Measurements from ENCODE around the gene DCUN1D5.

The DCUN1D5 gene

DNA sequence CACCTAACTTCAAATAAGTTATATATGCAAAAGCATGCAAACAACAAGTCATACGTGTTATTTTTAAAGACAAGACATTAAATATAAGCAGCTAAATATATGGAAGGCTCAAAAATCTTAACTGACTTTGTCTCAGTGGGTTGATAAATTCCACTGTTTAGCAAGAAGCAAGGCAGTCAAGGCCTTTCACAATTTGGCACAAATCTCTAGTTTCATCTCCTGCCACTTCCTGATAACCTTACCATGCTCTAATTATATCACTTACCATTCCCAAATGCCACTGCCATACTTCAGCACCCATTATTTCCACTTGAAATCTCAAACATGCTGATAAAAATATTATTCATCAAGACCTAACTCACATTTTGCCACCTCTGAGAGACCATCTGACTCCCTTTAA, 24.8 kb downstream of the DCUN1D5 start:
- no peak overlapping the region for H3K4me3 ChIP-seq (replicated peaks in 1 of 2; ENCODE audit: low read depth in 2 of 2, low read length in 2 of 2)
- TF ChIP-seq, protein P1, sequence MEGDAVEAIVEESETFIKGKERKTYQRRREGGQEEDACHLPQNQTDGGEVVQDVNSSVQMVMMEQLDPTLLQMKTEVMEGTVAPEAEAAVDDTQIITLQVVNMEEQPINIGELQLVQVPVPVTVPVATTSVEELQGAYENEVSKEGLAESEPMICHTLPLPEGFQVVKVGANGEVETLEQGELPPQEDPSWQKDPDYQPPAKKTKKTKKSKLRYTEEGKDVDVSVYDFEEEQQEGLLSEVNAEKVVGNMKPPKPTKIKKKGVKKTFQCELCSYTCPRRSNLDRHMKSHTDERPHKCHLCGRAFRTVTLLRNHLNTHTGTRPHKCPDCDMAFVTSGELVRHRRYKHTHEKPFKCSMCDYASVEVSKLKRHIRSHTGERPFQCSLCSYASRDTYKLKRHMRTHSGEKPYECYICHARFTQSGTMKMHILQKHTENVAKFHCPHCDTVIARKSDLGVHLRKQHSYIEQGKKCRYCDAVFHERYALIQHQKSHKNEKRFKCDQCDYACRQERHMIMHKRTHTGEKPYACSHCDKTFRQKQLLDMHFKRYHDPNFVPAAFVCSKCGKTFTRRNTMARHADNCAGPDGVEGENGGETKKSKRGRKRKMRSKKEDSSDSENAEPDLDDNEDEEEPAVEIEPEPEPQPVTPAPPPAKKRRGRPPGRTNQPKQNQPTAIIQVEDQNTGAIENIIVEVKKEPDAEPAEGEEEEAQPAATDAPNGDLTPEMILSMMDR (IDR thresholded peaks at IDR 0.05; ENCODE audit: low read depth, low read length), result no peak
- no peak for DNase-seq (ENCODE audit: low read depth in 2 of 2)

DNA sequence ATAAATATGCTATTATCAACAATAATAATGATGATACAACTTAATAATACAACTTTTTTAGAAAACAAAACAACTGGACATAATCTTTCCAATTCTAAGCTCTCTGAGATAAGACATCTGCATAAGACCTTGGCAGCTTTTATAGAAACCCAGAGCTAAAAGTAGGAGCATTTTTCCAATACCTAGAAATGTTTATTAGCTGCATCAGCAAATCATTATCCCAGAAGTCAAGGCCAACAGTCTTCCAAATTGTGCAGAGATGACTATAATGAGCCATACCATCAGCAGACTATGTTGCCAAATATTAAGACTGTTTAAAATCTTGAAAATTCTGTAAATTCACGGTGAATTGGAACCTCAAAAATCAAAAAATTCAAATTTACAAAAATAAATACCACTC, 30.3 kb downstream of the DCUN1D5 start:
- TF ChIP-seq, protein P1 (IDR thresholded peaks at IDR 0.05; ENCODE audit: low read depth, low read length), result no peak
- DNase-seq (ENCODE audit: low read depth in 2 of 2), result no peak
- H3K4me3 ChIP-seq (replicated peaks in 1 of 2; ENCODE audit: low read depth in 2 of 2, low read length in 2 of 2), result no peak overlapping the region

DNA sequence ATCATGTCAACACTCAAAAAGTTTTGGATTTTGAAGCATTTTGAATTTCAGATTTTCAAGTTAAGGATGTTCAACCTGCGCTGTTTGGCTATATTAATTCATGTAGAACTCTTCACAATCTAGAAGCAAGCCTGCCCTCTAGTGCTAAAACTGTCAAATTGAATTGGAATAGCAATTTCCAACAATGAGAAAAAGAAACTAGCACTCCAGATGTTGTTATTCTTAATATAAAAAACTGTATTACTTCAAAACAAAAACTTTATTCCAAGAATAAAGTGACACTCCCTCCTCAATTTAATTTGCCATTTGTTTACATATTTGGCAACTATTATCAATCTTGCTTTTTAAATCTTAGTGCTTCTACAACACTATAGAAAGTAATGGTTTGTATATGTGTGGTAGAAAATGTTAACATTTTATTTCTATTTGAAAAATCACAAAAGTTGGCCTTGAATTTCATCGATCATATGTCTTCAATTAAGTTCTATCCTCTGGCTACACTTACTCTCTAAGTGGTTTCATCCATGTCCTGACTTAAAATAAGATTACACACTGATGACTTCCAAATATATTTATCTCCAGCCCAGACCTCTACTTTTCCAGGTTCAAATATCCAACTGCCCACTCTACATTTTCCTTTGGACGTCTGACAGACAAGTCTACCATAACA, 36.6 kb downstream of the DCUN1D5 start:
- DNase-seq (ENCODE audit: low read depth in 2 of 2), result peak; percentile 63 to 68
- TF ChIP-seq, protein P1 (IDR thresholded peaks at IDR 0.05; ENCODE audit: low read depth, low read length), result peak; percentile 51

DNA sequence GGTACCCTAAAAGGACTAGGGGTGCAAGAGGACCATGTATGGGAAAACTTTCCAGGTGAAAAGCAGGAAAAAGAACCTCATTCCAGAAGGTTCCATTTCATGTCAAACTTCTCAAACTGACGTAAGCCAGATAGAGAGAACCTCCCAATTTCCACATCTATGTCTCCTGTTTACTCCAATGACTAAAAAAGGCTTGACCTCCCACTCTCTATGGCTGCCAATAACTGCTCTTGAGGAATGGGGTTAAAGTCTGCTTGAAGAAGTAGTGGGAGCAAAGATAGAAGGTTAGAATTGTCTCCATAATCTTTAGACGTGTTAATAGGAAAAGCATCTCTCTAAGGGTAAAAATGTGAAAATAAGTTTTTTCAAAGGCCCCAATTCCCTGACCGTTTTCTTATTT, 38.0 kb downstream of the DCUN1D5 start:
- TF ChIP-seq, protein P1 (IDR thresholded peaks at IDR 0.05; ENCODE audit: low read depth, low read length), result no peak
- no peak for DNase-seq (ENCODE audit: low read depth in 2 of 2)
- H3K4me3 ChIP-seq (replicated peaks in 1 of 2; ENCODE audit: low read depth in 2 of 2, low read length in 2 of 2), result no peak overlapping the region

More for the DNA sequence above, 36.6 kb downstream of the DCUN1D5 start:
- H3K4me3 ChIP-seq (replicated peaks in 1 of 2; ENCODE audit: low read depth in 2 of 2, low read length in 2 of 2), result no peak overlapping the region

DNA sequence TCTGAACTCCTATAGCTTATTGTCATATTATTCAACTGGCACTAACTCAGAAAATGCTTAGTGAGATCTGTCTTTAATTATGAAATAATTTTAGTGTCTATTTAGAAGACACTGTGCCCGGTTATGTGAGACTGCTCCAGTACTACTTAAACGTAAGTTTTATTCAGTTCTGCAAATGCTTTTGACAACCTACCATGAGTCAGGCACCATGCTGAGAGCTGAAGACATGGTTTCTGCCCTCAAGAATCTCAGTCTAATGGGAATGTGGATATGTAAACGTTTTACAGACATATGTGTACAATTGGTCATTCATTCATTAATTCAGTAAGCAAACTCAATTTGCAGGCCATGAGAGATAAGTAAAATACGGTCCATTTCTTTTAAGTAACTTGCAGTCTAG, 40.0 kb downstream of the DCUN1D5 start:
- no peak for DNase-seq (ENCODE audit: low read depth in 2 of 2)
- TF ChIP-seq, protein P1 (IDR thresholded peaks at IDR 0.05; ENCODE audit: low read depth, low read length), result no peak

DNA sequence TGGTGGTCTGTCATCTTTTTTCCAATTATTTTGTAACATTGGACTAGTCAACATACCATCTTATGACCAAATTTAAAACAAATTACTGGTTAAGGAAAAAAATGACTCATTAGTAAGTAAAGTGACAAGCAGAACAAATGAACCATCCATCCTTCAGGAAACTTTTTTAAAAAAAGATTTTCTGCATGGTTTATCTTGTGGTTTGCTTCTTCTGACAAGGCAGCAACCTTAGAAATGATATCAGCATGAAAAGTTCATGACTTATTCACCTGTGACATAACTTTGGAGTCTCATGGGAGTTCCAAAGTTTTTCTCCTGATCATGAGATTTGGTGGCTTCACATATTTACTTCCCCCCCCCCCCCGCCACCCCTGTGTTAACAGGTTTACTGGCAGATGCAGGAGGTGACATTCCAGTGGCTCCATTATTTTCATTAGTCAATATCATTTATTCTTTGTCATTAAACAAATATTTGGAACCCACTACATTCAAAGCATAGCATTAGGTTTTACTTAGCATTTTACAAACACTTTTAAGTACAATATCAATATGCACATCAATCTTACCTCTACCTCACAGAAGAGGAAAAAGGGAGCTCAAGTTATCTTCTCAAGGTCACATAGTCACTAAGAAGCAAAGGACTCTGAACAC, 40.7 kb downstream of the DCUN1D5 start:
- DNase-seq (ENCODE audit: low read depth in 2 of 2), result no peak
- TF ChIP-seq, protein P1 (IDR thresholded peaks at IDR 0.05; ENCODE audit: low read depth, low read length), result no peak
- no peak overlapping the region for H3K4me3 ChIP-seq (replicated peaks in 1 of 2; ENCODE audit: low read depth in 2 of 2, low read length in 2 of 2)

More for the DNA sequence above, 40.0 kb downstream of the DCUN1D5 start:
- H3K4me3 ChIP-seq (replicated peaks in 1 of 2; ENCODE audit: low read depth in 2 of 2, low read length in 2 of 2), result no peak overlapping the region
